Gastrocnemius medialis (tissue), 4 donors: ENCODE data around the gene CLRN1. TPM values are rescaled to one million over a fixed set of nuclear protein-coding genes. Genes with fewer than 3 reads are reported as not detected.

ENCODE experiments used
- ATAC-seq, 2 donors: fragments of 150-250 bp; one replicate each; pipeline ENCODE4 v1.9.1; 2016
- DNase-seq, 2 donors: peaks; one replicate each; pipeline ENCODE4 v3.0.0-alpha.2; 2019
- H3K27ac ChIP-seq, 4 donors: fragments of 200-600 bp; sonication (generic); 1 replicate in 1 of 4; 2 replicates in 3 of 4; pipeline ENCODE4 v1.5.1; 2016 to 2018; ENCODE audit warnings: mild to moderate bottlenecking in 2 of 4, moderate library complexity in 1 of 4
- H3K27me3 ChIP-seq, 3 donors: fragments of 200-600 bp; sonication (generic) in 2 of 3; 1 replicate in 1 of 3; 2 replicates in 2 of 3; pipeline versions ENCODE4 v1.5.1 to v1.6.0; 2016 to 2019; ENCODE audit warnings: mild to moderate bottlenecking in 1 of 3, moderate library complexity in 1 of 3
- H3K36me3 ChIP-seq, 2 donors: fragments of 200-600 bp; sonication (generic) in 1 of 2; one replicate each; pipeline ENCODE4 v1.5.1; 2017 to 2018
- H3K4me1 ChIP-seq, 2 donors: fragments of 200-600 bp; sonication (generic) in 1 of 2; one replicate each; pipeline ENCODE4 v1.5.1; 2016 to 2017; ENCODE audit warnings: mild to moderate bottlenecking in 2 of 2
- H3K4me3 ChIP-seq, 4 donors: fragments of 200-600 bp; sonication (generic) in 3 of 4; 1 replicate in 1 of 4; 2 replicates in 3 of 4; pipeline ENCODE4 v1.5.1; 2016 to 2019; ENCODE audit warnings: mild to moderate bottlenecking in 2 of 4
- H3K9me3 ChIP-seq, 3 donors: fragments of 200-600 bp; sonication (generic) in 2 of 3; 1 replicate in 1 of 3; 2 replicates in 2 of 3; pipeline ENCODE4 v1.5.1; 2016 to 2019
- POLR2A ChIP-seq, 2 donors: fragments of 450-650 bp; IDR thresholded peaks; one replicate each; pipeline ENCODE4 v1.6.1; 2017; ENCODE audit warnings: antibody characterized with exemption in 2 of 2, mild to moderate bottlenecking in 2 of 2, moderate library complexity in 2 of 2
- in situ Hi-C, 4 donors: fragments of 200-750 bp; cut with MboI; loops; one replicate each; pipeline versions ENCODE4 v1.15.0 to v1.8.0; 2017; ENCODE audit warnings: low sequenced_read_pairs in 4 of 4
- intact Hi-C: fragments of 100-400 bp; cut with DNase I; formaldehyde crosslinking; loops from one replicate; pipeline ENCODE4 v1.15.1; 2023; ENCODE audit warnings: low total_unique reads
- total RNA-seq, 4 donors: library from RNA; depleted of rRNA; stranded (reverse); fragments of >200 nt; gene quantifications; one replicate each; pipeline versions ENCODE4 v1.1.0 to v1.2.3, GENCODE V29; 2016
- TF ChIP-seq, protein P1 (sequence below), 5 experiments: fragments of 450-650 bp in 3 of 5; fragments of 200-600 bp in 2 of 5; sonication (generic) in 2 of 5; IDR thresholded peaks in 4 of 5; conservative IDR thresholded peaks in 1 of 5; 1 replicate in 4 of 5; 2 replicates in 1 of 5; pipeline ENCODE4 v1.5.1; 2016 to 2019; ENCODE audit warnings: antibody characterized with exemption in 5 of 5, mild to moderate bottlenecking in 3 of 5, moderate library complexity in 3 of 5

Gene CLRN1
- total RNA-seq, 4 donors from 2014 or later, result not detected

DNA sequence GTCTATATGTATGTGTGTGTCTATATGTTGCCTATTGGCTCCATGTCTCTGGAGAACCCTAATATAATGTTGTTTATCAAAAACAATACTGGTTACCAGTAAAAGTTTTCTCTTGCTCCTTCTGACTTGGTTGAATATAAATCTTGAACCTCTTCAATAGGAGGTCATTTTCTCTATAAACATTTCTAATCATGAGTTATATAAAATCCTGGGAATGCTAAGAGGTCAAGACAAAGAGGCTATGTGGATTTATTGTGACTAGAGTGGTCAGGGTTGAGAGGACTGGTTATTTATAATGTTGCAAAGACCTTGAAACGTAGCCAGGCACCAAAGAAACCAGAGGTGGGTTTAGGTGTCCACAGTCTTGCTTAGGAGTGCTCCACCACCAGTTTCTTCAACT is 66.1 kb downstream of the CLRN1 start:
- no peaks in the 10 kb centered on the region for H3K9me3 ChIP-seq
- no peak for TF ChIP-seq POLR2A (IDR thresholded peaks at IDR 0.05)
- TF ChIP-seq, protein P1, sequence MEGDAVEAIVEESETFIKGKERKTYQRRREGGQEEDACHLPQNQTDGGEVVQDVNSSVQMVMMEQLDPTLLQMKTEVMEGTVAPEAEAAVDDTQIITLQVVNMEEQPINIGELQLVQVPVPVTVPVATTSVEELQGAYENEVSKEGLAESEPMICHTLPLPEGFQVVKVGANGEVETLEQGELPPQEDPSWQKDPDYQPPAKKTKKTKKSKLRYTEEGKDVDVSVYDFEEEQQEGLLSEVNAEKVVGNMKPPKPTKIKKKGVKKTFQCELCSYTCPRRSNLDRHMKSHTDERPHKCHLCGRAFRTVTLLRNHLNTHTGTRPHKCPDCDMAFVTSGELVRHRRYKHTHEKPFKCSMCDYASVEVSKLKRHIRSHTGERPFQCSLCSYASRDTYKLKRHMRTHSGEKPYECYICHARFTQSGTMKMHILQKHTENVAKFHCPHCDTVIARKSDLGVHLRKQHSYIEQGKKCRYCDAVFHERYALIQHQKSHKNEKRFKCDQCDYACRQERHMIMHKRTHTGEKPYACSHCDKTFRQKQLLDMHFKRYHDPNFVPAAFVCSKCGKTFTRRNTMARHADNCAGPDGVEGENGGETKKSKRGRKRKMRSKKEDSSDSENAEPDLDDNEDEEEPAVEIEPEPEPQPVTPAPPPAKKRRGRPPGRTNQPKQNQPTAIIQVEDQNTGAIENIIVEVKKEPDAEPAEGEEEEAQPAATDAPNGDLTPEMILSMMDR (IDR thresholded peaks at IDR 0.05 in 4 of 5, conservative IDR thresholded peaks at IDR 0.05 in 1 of 5), result no peak
- H3K4me1 ChIP-seq, result no peaks in the 10 kb centered on the region
- ATAC-seq (no peak), DNase-seq (no peak)
- in situ Hi-C loops (loop anchor here in 1 of 4 donors (25.0 kb wide), 1 partner anchor 231 kb away; no protein-coding TSS in a partner anchor), intact Hi-C loops (no loop called here)
- no peaks in the 10 kb centered on the region for H3K36me3 ChIP-seq
- no peak overlapping the region for H3K4me3 ChIP-seq
- no peaks in the 10 kb centered on the region for H3K27me3 ChIP-seq
- H3K27ac ChIP-seq, result no peak overlapping the region

DNA sequence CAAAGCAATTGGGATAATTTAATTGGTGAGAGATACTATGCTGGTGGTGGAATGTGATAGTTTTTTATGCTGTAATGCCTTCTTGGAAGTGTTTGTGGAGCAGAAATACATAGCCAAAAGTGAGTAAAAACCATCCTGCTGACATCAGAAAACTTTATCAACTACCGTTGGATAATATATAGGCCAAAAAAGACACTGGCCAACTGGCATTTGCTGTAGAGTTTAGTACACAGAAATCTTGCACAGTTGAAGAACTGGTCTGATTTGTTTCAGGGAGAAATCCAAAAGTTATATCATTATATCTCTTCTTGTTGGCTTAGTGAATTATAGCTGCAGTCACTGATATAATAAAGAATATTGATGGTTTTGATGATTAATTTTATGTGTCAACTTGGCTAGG is 66.8 kb downstream of the CLRN1 start:
- no peaks in the 10 kb centered on the region for H3K27me3 ChIP-seq
- H3K9me3 ChIP-seq, result no peaks in the 10 kb centered on the region
- no peak for ATAC-seq
- DNase-seq, result no peak
- H3K36me3 ChIP-seq, result no peaks in the 10 kb centered on the region
- H3K4me3 ChIP-seq, result no peak overlapping the region
- H3K4me1 ChIP-seq, result no peaks in the 10 kb centered on the region
- TF ChIP-seq POLR2A (IDR thresholded peaks at IDR 0.05), result no peak
- TF ChIP-seq, protein P1 (IDR thresholded peaks at IDR 0.05 in 4 of 5, conservative IDR thresholded peaks at IDR 0.05 in 1 of 5), result no peak
- in situ Hi-C loops, result loop anchor here in 1 of 4 donors (25.0 kb wide), 1 partner anchor 232 kb away; no protein-coding TSS in a partner anchor
- no peak overlapping the region for H3K27ac ChIP-seq
- intact Hi-C loops, result no loop called here

DNA sequence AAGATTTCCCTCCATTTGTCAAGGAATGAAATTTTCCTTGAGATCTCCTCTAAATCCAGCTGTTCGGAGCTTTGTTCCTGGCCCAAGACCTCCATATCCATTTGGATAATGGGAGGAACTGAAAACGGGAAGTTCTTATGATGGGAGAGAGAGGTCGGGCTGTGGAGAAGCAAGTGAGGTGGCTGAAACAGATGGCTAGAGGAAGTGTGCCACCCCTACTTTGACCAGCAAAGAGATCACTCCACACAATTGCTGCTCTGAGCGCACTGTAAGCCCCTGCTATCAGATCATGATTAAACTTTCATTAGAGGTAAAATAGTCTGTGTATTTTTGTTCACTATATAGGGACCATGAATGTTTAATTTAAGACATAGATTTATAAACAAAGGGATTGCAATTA is 67.2 kb downstream of the CLRN1 start, which contains the start of gene MINDY4B:
Gene MINDY4B, minus strand, starts transcription at position 101 of the 400 bp plus-strand sequence. Its CDS starts 0 bp downstream, at position 101.
- H3K4me3 ChIP-seq, result no peak within 1 kb of the TSS
- no peaks in the 10 kb centered on the region for H3K4me1 ChIP-seq
- TF ChIP-seq, protein P1 (IDR thresholded peaks at IDR 0.05 in 4 of 5, conservative IDR thresholded peaks at IDR 0.05 in 1 of 5), result no peak
- no peak for TF ChIP-seq POLR2A (IDR thresholded peaks at IDR 0.05)
- in situ Hi-C loops, result loop anchor here in 1 of 4 donors (25.0 kb wide), 1 partner anchor 232 kb away; no protein-coding TSS in a partner anchor
- intact Hi-C loops, result no loop called here
- no peaks in the 10 kb centered on the region for H3K27me3 ChIP-seq
- no peaks in the 10 kb centered on the region for H3K9me3 ChIP-seq
- no peak within 1 kb of the TSS for H3K27ac ChIP-seq
- ATAC-seq (no peak), DNase-seq (no peak)
- H3K36me3 ChIP-seq, result no peaks in the 10 kb centered on the region

DNA sequence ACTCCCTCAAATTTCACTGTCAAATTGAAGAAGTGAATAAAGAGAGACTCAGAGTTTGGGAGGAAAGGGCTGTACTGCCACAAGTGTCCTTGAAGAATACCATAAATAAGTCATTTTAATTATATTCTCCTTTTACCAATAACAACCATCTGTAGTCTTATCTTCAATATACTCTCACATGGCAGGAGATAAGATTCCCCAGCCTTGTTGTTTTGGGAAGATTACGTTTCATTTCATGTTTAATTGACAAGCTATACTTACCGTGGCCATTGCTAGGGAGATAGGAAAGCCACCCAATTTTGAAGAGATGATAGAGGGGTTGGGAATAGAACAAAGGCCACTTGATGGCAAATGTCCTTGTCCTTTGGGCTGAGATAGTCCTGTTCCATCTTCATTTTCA is 69.5 kb downstream of the CLRN1 start:
- no peaks in the 10 kb centered on the region for H3K9me3 ChIP-seq
- no peak for DNase-seq
- no peaks in the 10 kb centered on the region for H3K4me1 ChIP-seq
- intact Hi-C loops, result no loop called here
- H3K27ac ChIP-seq, result no peak overlapping the region
- no peaks in the 10 kb centered on the region for H3K36me3 ChIP-seq
- H3K27me3 ChIP-seq, result no peaks in the 10 kb centered on the region
- in situ Hi-C loops, result loop anchor here in 1 of 4 donors (25.0 kb wide), 1 partner anchor 234 kb away; no protein-coding TSS in a partner anchor
- H3K4me3 ChIP-seq, result no peak overlapping the region
- no peak for TF ChIP-seq POLR2A (IDR thresholded peaks at IDR 0.05)
- TF ChIP-seq, protein P1 (IDR thresholded peaks at IDR 0.05 in 4 of 5, conservative IDR thresholded peaks at IDR 0.05 in 1 of 5), result no peak
- no peak for ATAC-seq

DNA sequence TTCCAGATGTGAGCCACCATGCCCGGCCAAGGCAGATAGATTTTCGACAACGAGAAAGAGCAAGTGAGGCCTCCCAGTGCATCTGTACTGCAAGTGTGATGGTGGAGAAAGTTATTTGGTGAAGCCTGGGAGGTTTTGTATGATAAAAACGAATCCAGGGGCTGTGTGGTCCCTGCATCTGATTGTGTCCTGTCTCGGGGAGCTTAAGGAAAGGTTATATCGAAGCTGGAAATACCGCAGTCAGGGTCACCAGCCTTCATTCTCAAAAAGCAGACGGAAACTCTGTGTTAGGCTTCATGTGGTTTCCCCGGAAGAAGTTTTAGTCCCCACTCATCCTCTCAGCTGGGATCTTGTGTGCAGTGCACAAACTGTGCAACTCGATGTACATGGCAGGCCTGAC is 70.7 kb downstream of the CLRN1 start:
- ATAC-seq (no peak), DNase-seq (no peak)
- no peaks in the 10 kb centered on the region for H3K9me3 ChIP-seq
- H3K4me1 ChIP-seq, result no peaks in the 10 kb centered on the region
- TF ChIP-seq, protein P1 (IDR thresholded peaks at IDR 0.05 in 4 of 5, conservative IDR thresholded peaks at IDR 0.05 in 1 of 5), result no peak
- TF ChIP-seq POLR2A (IDR thresholded peaks at IDR 0.05), result no peak
- no peak overlapping the region for H3K4me3 ChIP-seq
- in situ Hi-C loops, result loop anchor here in 1 of 4 donors (25.0 kb wide), 1 partner anchor 236 kb away; no protein-coding TSS in a partner anchor
- intact Hi-C loops, result no loop called here
- H3K27me3 ChIP-seq, result no peaks in the 10 kb centered on the region
- H3K36me3 ChIP-seq, result no peaks in the 10 kb centered on the region
- H3K27ac ChIP-seq, result no peak overlapping the region
